Muscle of leg (tissue), 11 donors: ENCODE data around the gene RBM17. TPM values are rescaled to one million over a fixed set of nuclear protein-coding genes. Genes with fewer than 3 reads are reported as not detected.

Experiments
- DNase-seq: peaks from one replicate; pipeline ENCODE4 v3.0.0; 2013
- H3K27ac ChIP-seq: one replicate; pipeline ENCODE4 v1.5.1; 2013; ENCODE audit warnings: mild to moderate bottlenecking, low read length, control low read depth
- H3K27me3 ChIP-seq: one replicate; pipeline ENCODE4 v1.6.1; 2013; ENCODE audit warnings: low read length; ENCODE audit not compliant: control insufficient read depth, insufficient read depth
- H3K36me3 ChIP-seq: one replicate; pipeline ENCODE4 v1.6.1; 2013; ENCODE audit warnings: low read length; ENCODE audit not compliant: control insufficient read depth, insufficient read depth
- H3K4me1 ChIP-seq: one replicate; pipeline ENCODE4 v1.6.1; 2013; ENCODE audit warnings: low read length; ENCODE audit not compliant: control insufficient read depth, insufficient read depth
- H3K4me3 ChIP-seq: one replicate; pipeline ENCODE4 v1.5.1; 2013; ENCODE audit warnings: low read length, control low read depth
- H3K9me3 ChIP-seq: replicated peaks from 2 replicates; pipeline ENCODE4 v1.6.1; 2013; ENCODE audit warnings: low read depth, low read length; ENCODE audit not compliant: control insufficient read depth
- WGBS: methylation state at CpG from one replicate; pipeline ENCODE4 v1.1.5; 2013; ENCODE audit warnings: missing lambda C conversion rate; ENCODE audit not compliant: insufficient coverage; 5-methylcytosine and 5-hydroxymethylcytosine counted together
- polyA plus RNA-seq, 8 donors: library from polyadenylated mRNA; unstranded; fragments of 120-200 nt; gene quantifications; one replicate each; pipeline versions ENCODE4 v1.2.1 to v1.2.3, GENCODE V29; 2013; ENCODE audit warnings: inconsistent platforms in 1 of 8, low replicate concordance in 1 of 8; ENCODE audit not compliant: insufficient read length in 8 of 8, insufficient read depth in 1 of 8
- total RNA-seq: library from RNA; stranded (reverse); fragments of 120-200 nt; gene quantifications from one replicate; pipeline ENCODE4 v1.2.4, GENCODE V29; 2013

The RBM17 gene
- total and polyA plus RNA-seq, 9 donors, result 39.2 to 112 (median 94.8) TPM

DNA sequence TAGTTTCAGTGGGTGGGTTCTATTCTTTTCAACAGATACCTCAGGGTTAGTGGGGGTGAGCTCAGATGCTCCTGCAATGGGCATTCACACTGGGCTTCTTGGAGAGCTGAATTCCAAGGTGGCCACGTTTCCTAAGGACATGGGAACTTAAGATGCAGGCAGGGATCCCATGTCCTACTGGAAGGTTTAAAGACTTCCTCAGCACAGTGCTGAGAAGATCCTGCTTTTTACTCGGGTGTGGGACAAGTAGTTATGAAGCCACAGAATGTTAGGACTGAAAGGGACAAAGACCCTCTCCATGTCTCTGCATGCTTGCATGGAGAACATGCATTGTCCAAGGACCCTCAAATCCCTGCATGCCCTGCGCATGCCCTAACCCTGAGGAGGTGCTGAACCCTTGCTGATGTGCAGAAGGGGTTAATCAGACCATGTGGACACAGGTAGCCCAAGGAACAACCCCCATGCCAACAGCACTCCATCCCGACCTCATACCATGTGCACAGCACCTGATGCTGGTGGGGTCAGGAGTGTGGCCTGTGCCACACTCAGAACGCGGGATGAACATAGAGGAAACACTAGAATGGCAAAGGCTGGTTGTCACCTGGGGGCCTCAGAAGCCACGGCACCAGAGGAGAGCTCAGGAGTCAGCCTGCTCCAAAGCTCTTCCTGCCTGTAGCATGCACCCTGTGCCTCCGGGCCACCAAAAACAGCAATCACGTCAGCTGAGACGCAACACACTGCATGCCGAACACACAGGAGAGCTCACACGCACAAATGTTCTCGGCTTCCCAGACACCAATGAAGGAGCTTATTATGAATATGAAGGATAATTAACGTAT lies 41.8 kb upstream of the RBM17 start:
- Histone ChIP-seq H3K36me3 (no peaks in the 10 kb centered on the region), H3K27ac (no peak overlapping the region), H3K4me1 (peaks cover 7% of the 10 kb centered on the region), H3K9me3 (no peaks in the 10 kb centered on the region), H3K27me3 (no peaks in the 10 kb centered on the region), H3K4me3 (no peak overlapping the region)
- no peak for DNase-seq
- 80% methylated on average over 7 of the region's 14 CpGs for WGBS

- no peak overlapping the region for H3K4me3 ChIP-seq
- no peaks in the 10 kb centered on the region for H3K27me3 ChIP-seq
- H3K27ac ChIP-seq, result no peak overlapping the region
- DNase-seq, result no peak
- 81% methylated on average over 6 of the region's 7 CpGs for WGBS
- H3K9me3 ChIP-seq, result no peaks in the 10 kb centered on the region
- H3K4me1 ChIP-seq, result peaks cover 9% of the 10 kb centered on the region
- H3K36me3 ChIP-seq, result no peaks in the 10 kb centered on the region
Measured at GRCh38 chr10:6047847-6048246, 41.0 kb upstream of the RBM17 start.

DNA sequence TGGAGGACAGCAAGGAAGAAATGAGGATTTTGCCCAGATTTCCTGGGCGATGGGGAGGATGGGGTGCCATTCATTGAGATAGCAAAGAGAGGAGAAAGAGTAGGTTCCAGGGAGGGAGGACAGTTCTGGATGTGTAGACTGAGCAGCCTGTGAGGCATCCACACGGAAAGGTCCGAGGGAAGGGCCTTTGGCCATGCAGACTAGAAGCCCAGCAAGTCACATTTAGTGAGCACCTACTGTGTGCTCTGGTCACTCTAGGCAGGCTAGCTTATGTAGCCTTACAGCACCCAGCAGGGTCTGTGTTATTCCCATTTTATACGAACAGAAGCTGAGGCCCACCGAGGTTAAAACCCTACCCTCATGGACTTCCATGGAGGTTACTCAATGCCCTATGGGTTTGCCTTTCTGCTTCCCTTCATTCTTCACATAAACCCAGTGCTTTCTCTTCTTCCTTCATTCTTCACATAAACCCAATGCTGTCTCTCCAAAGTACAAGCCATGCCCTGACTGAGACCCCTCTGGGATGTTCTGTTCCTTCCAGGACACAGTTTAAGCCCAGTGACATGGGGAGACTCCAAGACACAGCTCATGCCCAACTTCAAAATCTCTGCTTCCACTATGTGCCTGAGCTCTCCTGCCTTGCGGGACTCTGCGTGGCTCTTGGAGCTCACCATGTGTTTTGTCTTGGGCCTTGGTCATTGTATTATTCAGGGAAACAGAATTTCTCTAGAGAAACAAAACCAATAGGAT lies 40.4 kb upstream of the RBM17 start:
- Histone ChIP-seq H3K27me3 (no peaks in the 10 kb centered on the region), H3K9me3 (no peaks in the 10 kb centered on the region), H3K27ac (no peak overlapping the region), H3K4me3 (no peak overlapping the region), H3K4me1 (peaks cover 9% of the 10 kb centered on the region), H3K36me3 (no peaks in the 10 kb centered on the region)
- WGBS, result 98% methylated on average over 5 of the region's 7 CpGs
- no peak for DNase-seq

DNA sequence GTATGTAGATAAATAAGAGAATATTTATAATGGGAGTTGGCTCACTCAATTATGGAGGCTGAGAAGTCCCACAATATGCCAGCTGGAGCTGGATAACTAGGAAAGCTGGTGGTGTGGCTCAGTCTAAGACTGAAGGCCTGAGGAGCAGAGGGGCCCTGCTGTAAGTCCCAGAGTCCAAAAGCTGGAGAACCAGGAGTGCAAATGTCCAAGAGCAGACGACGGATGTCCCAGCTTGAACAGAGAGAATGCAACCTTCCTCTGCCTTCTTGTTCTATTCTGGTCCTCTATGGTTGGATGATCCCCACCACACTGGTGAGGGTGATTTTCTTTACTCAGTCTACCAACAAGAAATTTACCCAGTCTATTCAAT lies 39.8 kb upstream of the RBM17 start:
- WGBS, result no CpG with 5 or more reads among the region's 2 CpGs
- peaks cover 12% of the 10 kb centered on the region for H3K4me1 ChIP-seq

DNA sequence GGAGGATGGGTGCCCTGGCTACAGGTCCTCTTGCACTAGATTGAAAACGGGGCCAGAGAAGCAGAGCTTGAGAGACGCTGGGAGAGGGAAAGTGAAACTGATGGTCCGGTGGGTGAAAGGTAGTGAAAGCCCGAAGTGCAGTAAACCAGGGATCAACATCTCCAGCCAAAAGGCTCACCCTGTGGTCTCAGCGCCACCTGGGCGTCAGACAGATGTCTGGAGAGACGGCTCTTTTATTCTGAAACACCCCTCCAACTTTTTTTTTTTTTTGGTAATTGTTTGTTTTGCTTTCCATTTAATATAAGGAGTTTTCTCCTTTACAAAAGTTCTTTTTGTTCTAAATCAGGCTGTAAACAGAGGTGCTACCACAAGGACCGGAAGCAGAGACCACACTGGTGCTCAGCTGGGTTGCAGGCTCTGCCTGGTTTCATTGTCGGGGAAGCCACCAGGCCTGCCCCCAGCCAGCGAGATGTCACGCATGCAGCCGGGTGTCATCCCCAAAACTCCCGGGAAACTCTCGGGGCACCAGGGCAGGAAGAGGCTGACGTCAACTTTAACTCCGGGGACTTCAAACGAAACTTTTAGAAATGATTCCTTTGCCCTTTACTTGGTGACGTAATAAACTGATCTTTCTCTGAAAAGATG lies 37.9 kb upstream of the RBM17 start:
- Histone ChIP-seq H3K36me3 (no peaks in the 10 kb centered on the region), H3K9me3 (no peaks in the 10 kb centered on the region), H3K4me3 (peak overlapping the region; percentile 34), H3K27ac (peak overlapping the region; percentile 21), H3K27me3 (peaks cover 3% of the 10 kb centered on the region), H3K4me1 (peaks cover 12% of the 10 kb centered on the region)
- 22% methylated on average over 5 of the region's 18 CpGs for WGBS
- DNase-seq, result peak; percentile 70

More for the DNA sequence above, 39.8 kb upstream of the RBM17 start:
- Histone ChIP-seq H3K27ac (no peak overlapping the region), H3K4me3 (no peak overlapping the region), H3K36me3 (no peaks in the 10 kb centered on the region), H3K27me3 (peaks cover 3% of the 10 kb centered on the region), H3K9me3 (no peaks in the 10 kb centered on the region)
- DNase-seq, result no peak

GRCh38 chr10:6052247-6053221 lies 36.3 kb upstream of the RBM17 start:
- Histone ChIP-seq H3K36me3 (no peaks in the 10 kb centered on the region), H3K4me1 (peaks cover 12% of the 10 kb centered on the region), H3K27ac (no peak overlapping the region), H3K9me3 (no peaks in the 10 kb centered on the region), H3K27me3 (peaks cover 5% of the 10 kb centered on the region), H3K4me3 (no peak overlapping the region)
- no peak for DNase-seq
- WGBS, result 78% methylated on average over 8 of the region's 17 CpGs

DNA sequence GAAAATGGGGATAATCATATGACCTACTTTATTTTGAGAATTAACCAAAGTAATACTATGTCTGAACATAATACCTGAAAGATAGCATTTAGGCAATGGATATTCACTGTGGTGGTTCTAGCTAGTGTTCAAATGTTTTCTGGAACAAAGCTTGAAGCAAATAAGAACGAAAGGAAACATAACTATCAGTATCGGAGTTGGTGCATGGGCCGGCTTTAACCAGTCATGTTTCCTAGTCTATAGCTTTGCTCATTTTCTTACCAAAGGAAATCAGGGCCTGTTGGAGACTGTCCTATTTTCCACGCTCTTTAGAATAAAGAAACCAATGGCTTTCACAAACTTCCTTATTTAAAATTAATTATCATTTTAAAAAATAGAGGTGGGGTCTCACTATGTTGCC lies 35.5 kb upstream of the RBM17 start:
- no peaks in the 10 kb centered on the region for H3K36me3 ChIP-seq
- no peak for DNase-seq
- H3K27me3 ChIP-seq, result peaks cover 5% of the 10 kb centered on the region
- peaks cover 12% of the 10 kb centered on the region for H3K4me1 ChIP-seq
- no peak overlapping the region for H3K4me3 ChIP-seq
- H3K27ac ChIP-seq, result no peak overlapping the region
- no peaks in the 10 kb centered on the region for H3K9me3 ChIP-seq
- WGBS, result 100% methylated on average over 3 of the region's 4 CpGs

GRCh38 chr10:6053816-6054631 lies 34.8 kb upstream of the RBM17 start:
- DNase-seq, result no peak
- 62% methylated on average over 9 of the region's 18 CpGs for WGBS
- no peaks in the 10 kb centered on the region for H3K9me3 ChIP-seq
- H3K4me1 ChIP-seq, result peaks cover 12% of the 10 kb centered on the region
- no peaks in the 10 kb centered on the region for H3K36me3 ChIP-seq
- H3K4me3 ChIP-seq, result no peak overlapping the region
- H3K27ac ChIP-seq, result no peak overlapping the region
- H3K27me3 ChIP-seq, result peaks cover 5% of the 10 kb centered on the region

- Histone ChIP-seq H3K27ac (no peak overlapping the region), H3K4me3 (no peak overlapping the region), H3K9me3 (no peaks in the 10 kb centered on the region), H3K36me3 (no peaks in the 10 kb centered on the region), H3K27me3 (peaks cover 5% of the 10 kb centered on the region), H3K4me1 (peaks cover 12% of the 10 kb centered on the region)
- DNase-seq, result no peak
- WGBS, result no CpG with 5 or more reads among the region's 5 CpGs
Measured at GRCh38 chr10:6054884-6055283, 34.0 kb upstream of the RBM17 start.
